Measurements from ENCODE around the gene EFNA5.

- TF ChIP-seq, protein P1, sequence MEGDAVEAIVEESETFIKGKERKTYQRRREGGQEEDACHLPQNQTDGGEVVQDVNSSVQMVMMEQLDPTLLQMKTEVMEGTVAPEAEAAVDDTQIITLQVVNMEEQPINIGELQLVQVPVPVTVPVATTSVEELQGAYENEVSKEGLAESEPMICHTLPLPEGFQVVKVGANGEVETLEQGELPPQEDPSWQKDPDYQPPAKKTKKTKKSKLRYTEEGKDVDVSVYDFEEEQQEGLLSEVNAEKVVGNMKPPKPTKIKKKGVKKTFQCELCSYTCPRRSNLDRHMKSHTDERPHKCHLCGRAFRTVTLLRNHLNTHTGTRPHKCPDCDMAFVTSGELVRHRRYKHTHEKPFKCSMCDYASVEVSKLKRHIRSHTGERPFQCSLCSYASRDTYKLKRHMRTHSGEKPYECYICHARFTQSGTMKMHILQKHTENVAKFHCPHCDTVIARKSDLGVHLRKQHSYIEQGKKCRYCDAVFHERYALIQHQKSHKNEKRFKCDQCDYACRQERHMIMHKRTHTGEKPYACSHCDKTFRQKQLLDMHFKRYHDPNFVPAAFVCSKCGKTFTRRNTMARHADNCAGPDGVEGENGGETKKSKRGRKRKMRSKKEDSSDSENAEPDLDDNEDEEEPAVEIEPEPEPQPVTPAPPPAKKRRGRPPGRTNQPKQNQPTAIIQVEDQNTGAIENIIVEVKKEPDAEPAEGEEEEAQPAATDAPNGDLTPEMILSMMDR (IDR thresholded peaks at IDR 0.05): no peak
- no peak for TF ChIP-seq POLR2A (IDR thresholded peaks at IDR 0.05)
Measured at GRCh38 chr5:107407713-107408298, 262.9 kb downstream of the EFNA5 start.

Measured in uterus (tissue), 2 donors.